H1 (cell line): ENCODE results near the gene DDX11. TPM values are rescaled to one million over a fixed set of nuclear protein-coding genes. Genes with fewer than 3 reads are reported as not detected.
"Not testable (repeated sequence)": the region's sequence is repeated elsewhere in the genome, so short reads cannot be mapped to it uniquely, and the experiment has no call there.

ENCODE experiments used
- CTCF ChIA-PET: fragments of 300-600 bp; sonication (Branson Sonifier 250); formaldehyde crosslinking; loops from one replicate; lab custom pipeline; 2021; ENCODE audit not compliant: partially characterized antibody; lab: Charles Lee
- POLR2A ChIA-PET: fragments of 300-600 bp; sonication (Branson Sonifier 250); formaldehyde crosslinking; loops from one replicate; lab custom pipeline; 2021; ENCODE audit warnings: inconsistent platforms; ENCODE audit not compliant: partially characterized antibody; lab: Charles Lee
- DNase-seq, 2 experiments: peaks; one replicate each; pipeline versions ENCODE4 v3.0.0 to v3.0.0-alpha.2; 2010 to 2022; ENCODE audit warnings: low spot score in 2 of 2, low read depth in 1 of 2, mixed read lengths in 1 of 2
- FAIRE-seq: peaks from 2 replicates; lab custom pipeline; 2011; peaks lifted over from hg19 to GRCh38; lab: Jason Lieb, UNC
- H2AFZ ChIP-seq: 2 replicates; pipeline ENCODE4 v1.8.1; 2012; ENCODE audit warnings: low read length, inconsistent platforms
- H2AK5ac ChIP-seq: 2 replicates; pipeline ENCODE4 v1.6.1; 2013; ENCODE audit warnings: low read depth, low read length
- H2BK120ac ChIP-seq: replicated peaks from 2 replicates; pipeline ENCODE3; 2013; ENCODE audit warnings: low read depth, low read length, inconsistent platforms
- H2BK12ac ChIP-seq: 2 replicates; pipeline ENCODE4 v1.6.1; 2013; ENCODE audit warnings: low read depth, low read length
- H2BK15ac ChIP-seq: 2 replicates; pipeline ENCODE4 v1.6.1; 2013; ENCODE audit warnings: low read length
- H2BK20ac ChIP-seq: 2 replicates; pipeline ENCODE4 v1.6.1; 2013; ENCODE audit warnings: low read length
- H2BK5ac ChIP-seq: 2 replicates; pipeline ENCODE4 v1.6.1; 2013; ENCODE audit warnings: low read depth, low read length
- H3K14ac ChIP-seq: 2 replicates; pipeline ENCODE4 v1.6.1; 2013; ENCODE audit warnings: inconsistent platforms; ENCODE audit not compliant: insufficient read length
- H3K18ac ChIP-seq: 2 replicates; pipeline ENCODE4 v1.6.1; 2013; ENCODE audit warnings: low read length; ENCODE audit errors: extremely low read depth
- H3K23ac ChIP-seq: 2 replicates; pipeline ENCODE4 v1.6.1; 2013; ENCODE audit warnings: inconsistent platforms; ENCODE audit not compliant: insufficient read length
- H3K23me2 ChIP-seq: 2 replicates; pipeline ENCODE4 v1.6.1; 2013; ENCODE audit warnings: low read depth, low read length
- H3K27ac ChIP-seq: 2 replicates; pipeline ENCODE4 v1.6.1; 2011; ENCODE audit warnings: low read depth, low read length, inconsistent platforms
- H3K27me3 ChIP-seq, 4 experiments: replicated peaks in 1 of 4; 1 replicate in 1 of 4; 2 replicates in 3 of 4; pipeline versions ENCODE4 v1.6.1 to v1.8.1; 2011 to 2013; ENCODE audit warnings: low read length in 3 of 4, mild to moderate bottlenecking in 3 of 4, inconsistent platforms in 2 of 4, mixed read lengths in 2 of 4, moderate library complexity in 1 of 4; ENCODE audit not compliant: control insufficient read depth in 3 of 4, insufficient read depth in 3 of 4; ENCODE audit errors: extremely low read depth in 1 of 4
- H3K36me3 ChIP-seq, 4 experiments: 2 replicates each; pipeline versions ENCODE4 v1.6.1 to v1.8.1; 2011 to 2013; ENCODE audit warnings: mild to moderate bottlenecking in 4 of 4, low read length in 3 of 4, moderate library complexity in 2 of 4, control low read depth in 1 of 4, inconsistent platforms in 1 of 4; ENCODE audit not compliant: insufficient read depth in 4 of 4, control insufficient read depth in 2 of 4
- H3K4ac ChIP-seq: replicated peaks from 2 replicates; pipeline ENCODE3; 2013; ENCODE audit warnings: low read length, low read depth, mixed read lengths, inconsistent platforms; ENCODE audit not compliant: insufficient read length
- H3K4me1 ChIP-seq, 4 experiments: replicated peaks in 1 of 4; 1 replicate in 1 of 4; 2 replicates in 3 of 4; pipeline versions ENCODE4 v1.6.1 to v1.8.1; 2011 to 2013; ENCODE audit warnings: low read length in 3 of 4, inconsistent platforms in 2 of 4, mixed read lengths in 1 of 4; ENCODE audit not compliant: insufficient read depth in 4 of 4, control insufficient read depth in 3 of 4
- H3K4me2 ChIP-seq, 2 experiments: 2 replicates each; pipeline versions ENCODE4 v1.6.1 to v1.8.1; 2011 to 2013; ENCODE audit warnings: low read depth in 2 of 2, low read length in 2 of 2, control low read depth in 1 of 2, inconsistent platforms in 1 of 2, mild to moderate bottlenecking in 1 of 2; ENCODE audit not compliant: insufficient read depth in 1 of 2
- H3K4me3 ChIP-seq, 4 experiments: fragments of 200-600, 300-600 bp in 1 of 4; sonication (generic), shearing (Covaris generic), sonication (Bioruptor Twin) in 1 of 4; 2 replicates each; pipeline versions ENCODE4 v1.5.1 to v1.8.1; 2011 to 2016; ENCODE audit warnings: low read length in 4 of 4, low read depth in 3 of 4, control low read depth in 2 of 4, inconsistent platforms in 2 of 4, mild to moderate bottlenecking in 2 of 4, mixed read lengths in 1 of 4, moderate library complexity in 1 of 4; ENCODE audit not compliant: insufficient read depth in 2 of 4; ENCODE audit errors: extremely low read depth in 1 of 4
- H3K56ac ChIP-seq: replicated peaks from 2 replicates; pipeline ENCODE3; 2013; ENCODE audit warnings: low read depth, mild to moderate bottlenecking, mixed read lengths, low read length, inconsistent platforms; ENCODE audit not compliant: insufficient read length
- H3K79me1 ChIP-seq: 2 replicates; pipeline ENCODE4 v1.6.1; 2013; ENCODE audit warnings: low read depth, low read length, control low read depth
- H3K79me2 ChIP-seq, 2 experiments: 2 replicates each; pipeline versions ENCODE4 v1.6.1 to v1.8.1; 2012 to 2013; ENCODE audit warnings: low read length in 2 of 2, mild to moderate bottlenecking in 2 of 2, inconsistent platforms in 1 of 2; ENCODE audit not compliant: insufficient read depth in 2 of 2, control insufficient read depth in 1 of 2
- H3K9ac ChIP-seq, 4 experiments: replicated peaks in 1 of 4; 1 replicate in 1 of 4; 2 replicates in 3 of 4; pipeline versions ENCODE4 v1.6.1 to v1.8.1; 2011 to 2013; ENCODE audit warnings: low read depth in 3 of 4, low read length in 3 of 4, control low read depth in 2 of 4, mild to moderate bottlenecking in 2 of 4, moderate library complexity in 2 of 4, inconsistent platforms in 1 of 4; ENCODE audit errors: extremely low read depth in 1 of 4
- H3K9me3 ChIP-seq, 2 experiments: 2 replicates each; pipeline versions ENCODE4 v1.6.1 to v1.8.1; 2012 to 2013; ENCODE audit warnings: mild to moderate bottlenecking in 2 of 2, moderate library complexity in 2 of 2, control low read depth in 1 of 2, inconsistent platforms in 1 of 2, low read depth in 1 of 2, low read length in 1 of 2, mixed read lengths in 1 of 2; ENCODE audit not compliant: insufficient read depth in 2 of 2
- H4K20me1 ChIP-seq, 2 experiments: replicated peaks in 1 of 2; 2 replicates each; pipeline versions ENCODE3 to v1.8.1; 2011 to 2013; ENCODE audit warnings: inconsistent platforms in 2 of 2, low read length in 2 of 2, mild to moderate bottlenecking in 1 of 2; ENCODE audit not compliant: insufficient read depth in 2 of 2, control insufficient read depth in 1 of 2
- H4K5ac ChIP-seq: 2 replicates; pipeline ENCODE4 v1.6.1; 2013; ENCODE audit warnings: low read length, low read depth, mixed read lengths, inconsistent platforms; ENCODE audit not compliant: insufficient read length
- H4K8ac ChIP-seq: 2 replicates; pipeline ENCODE4 v1.8.0; 2013; ENCODE audit warnings: mild to moderate bottlenecking, moderate library complexity, low read length, inconsistent platforms; ENCODE audit not compliant: insufficient read depth; ENCODE audit errors: extremely low read depth
- H4K91ac ChIP-seq: replicated peaks from 2 replicates; pipeline ENCODE3; 2013; ENCODE audit warnings: low read length, mixed read lengths, inconsistent platforms; ENCODE audit not compliant: insufficient read length
- WGBS, 2 experiments: shearing (Covaris generic) in 1 of 2; methylation state at CpG; one replicate each; pipeline versions ENCODE4 v1.1.6 to v1.1.7; 2013 to 2015; ENCODE audit warnings: low lambda C conversion rate in 2 of 2, mixed read lengths in 2 of 2, inconsistent platforms in 1 of 2, low coverage in 1 of 2, missing lambda C conversion rate in 1 of 2; ENCODE audit not compliant: insufficient replicate concordance in 2 of 2, insufficient coverage in 1 of 2, insufficient read length in 1 of 2; ENCODE audit errors: extremely low coverage in 1 of 2, missing lambda C conversion rate in 1 of 2; 5-methylcytosine and 5-hydroxymethylcytosine counted together
- polyA plus RNA-seq, 7 experiments: library from polyadenylated mRNA; depleted of rRNA in 3 of 7; stranded (reverse) in 5 of 7; unstranded in 2 of 7; fragments of >200 nt in 5 of 7; fragments of 200-250 nt in 2 of 7; gene quantifications; 1 replicate in 5 of 7; 2 replicates in 1 of 7; 4 replicates in 1 of 7; pipeline versions ENCODE4 v1.2.1 to v1.2.3, GENCODE V29; 2011 to 2013; ENCODE audit warnings: missing spikeins in 2 of 7, mixed read lengths in 2 of 7
- total RNA-seq: library from RNA; stranded (reverse); fragmentation: NEBNext Ultra II Directional; extraction: Animal tissue kit (Norgen Biotek cat#: 25700); gene quantifications from 2 replicates; pipeline ENCODE4 v1.2.1, GENCODE V29; 2021

DDX11 gene
- total and polyA plus RNA-seq, 2 of the 8 experiments (the other 6 are each of a cell fraction or from before 2014, with no cell fraction given), result 61.6 to 141 TPM

DNA sequence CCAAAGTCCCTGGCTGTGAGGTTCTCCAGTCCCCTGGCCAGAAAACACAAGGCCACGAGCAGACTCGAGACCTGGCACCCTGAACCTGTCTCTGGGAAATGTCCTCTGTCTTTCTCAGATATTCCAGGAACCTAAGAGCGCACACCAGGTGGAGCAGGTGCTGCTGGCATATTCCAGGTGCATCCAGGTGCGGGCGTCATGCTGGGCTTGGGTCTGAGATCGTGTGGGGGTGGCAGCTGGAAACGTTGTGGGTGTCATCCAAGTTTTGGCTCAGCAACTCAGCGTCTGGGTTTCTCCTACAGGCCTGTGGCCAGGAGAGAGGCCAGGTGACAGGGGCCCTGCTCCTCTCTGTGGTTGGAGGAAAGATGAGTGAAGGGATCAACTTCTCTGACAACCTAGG, 28.5 kb downstream of the DDX11 start:
- H2BK5ac ChIP-seq, H3K79me1 ChIP-seq, H3K4me1 ChIP-seq, H2BK12ac ChIP-seq, H2BK20ac ChIP-seq, H2AFZ ChIP-seq, H3K27me3 ChIP-seq, H3K56ac ChIP-seq, H3K4me3 ChIP-seq, POLR2A ChIA-PET, H4K91ac ChIP-seq, H2BK15ac ChIP-seq, H3K9me3 ChIP-seq, FAIRE-seq, H2BK120ac ChIP-seq, H2AK5ac ChIP-seq, H4K5ac ChIP-seq, H3K18ac ChIP-seq, H3K4me2 ChIP-seq, H4K20me1 ChIP-seq, H3K27ac ChIP-seq, H3K4ac ChIP-seq, H3K79me2 ChIP-seq, H3K23ac ChIP-seq, DNase-seq, CTCF ChIA-PET, H4K8ac ChIP-seq, H3K23me2 ChIP-seq, H3K14ac ChIP-seq, H3K9ac ChIP-seq: not testable (repeated sequence)
- 94% methylated on average over 6 of the region's 8 CpGs; no CpG with 5 or more reads in 1 of the 2 experiments for WGBS, 2 experiments
- peaks cover 0 to 17% (median 7%) of the 10 kb centered on the region in 4 experiments; a peak in 5 of 8 replicates for H3K36me3 ChIP-seq

- H2AFZ ChIP-seq, H3K4me1 ChIP-seq, H3K56ac ChIP-seq, H2BK15ac ChIP-seq, H3K14ac ChIP-seq, H2BK5ac ChIP-seq, H4K91ac ChIP-seq, H3K27ac ChIP-seq, H3K4ac ChIP-seq, H3K18ac ChIP-seq, H3K9ac ChIP-seq, H3K79me2 ChIP-seq, H2BK20ac ChIP-seq, H3K4me3 ChIP-seq, H2BK12ac ChIP-seq, H3K9me3 ChIP-seq, H4K8ac ChIP-seq, H3K27me3 ChIP-seq, H2AK5ac ChIP-seq, H3K23me2 ChIP-seq, H3K4me2 ChIP-seq, H4K5ac ChIP-seq, H2BK120ac ChIP-seq, DNase-seq, H3K23ac ChIP-seq, H4K20me1 ChIP-seq, CTCF ChIA-PET, POLR2A ChIA-PET, FAIRE-seq, H3K79me1 ChIP-seq: not testable (repeated sequence)
- 95% methylated on average over 9 of the region's 9 CpGs; no CpG with 5 or more reads in 1 of the 2 experiments for WGBS, 2 experiments
- H3K36me3 ChIP-seq, result peaks cover 0 to 17% (median 7%) of the 10 kb centered on the region in 4 experiments; a peak in 5 of 8 replicates
These were observed 28.9 kb downstream of the DDX11 start for GRCh38 chr12:31102596-31102995.
